Ascending aorta (tissue), 2 donors: ENCODE measurements around the gene DUSP3. TPM values are rescaled to one million over a fixed set of nuclear protein-coding genes. Genes with fewer than 3 reads are reported as not detected.

Experiments used
- DNase-seq, 2 donors: peaks; one replicate each; pipeline ENCODE4 v3.0.0-alpha.2; 2019; ENCODE audit warnings: low spot score in 2 of 2
- H3K27ac ChIP-seq, 2 donors: fragments of 200-600 bp; sonication (generic); one replicate each; pipeline ENCODE4 v1.5.1; 2016 to 2017; ENCODE audit warnings: mild to moderate bottlenecking in 1 of 2
- H3K27me3 ChIP-seq: fragments of 200-600 bp; sonication (generic); one replicate; pipeline ENCODE4 v1.5.1; 2017
- H3K36me3 ChIP-seq, 2 donors: fragments of 200-600 bp; sonication (generic); one replicate each; pipeline ENCODE4 v1.5.1; 2016
- H3K4me1 ChIP-seq, 2 donors: fragments of 200-600 bp; sonication (generic); one replicate each; pipeline ENCODE4 v1.5.1; 2016 to 2017; ENCODE audit warnings: mild to moderate bottlenecking in 1 of 2
- H3K4me3 ChIP-seq, 2 donors: fragments of 200-600 bp; sonication (generic); one replicate each; pipeline ENCODE4 v1.5.1; 2016 to 2017; ENCODE audit warnings: mild to moderate bottlenecking in 1 of 2
- H3K9me3 ChIP-seq, 2 donors: fragments of 200-600 bp; sonication (generic); one replicate each; pipeline ENCODE4 v1.5.1; 2016
- CTCF ChIP-seq, 3 experiments: fragments of 200-600 bp in 2 of 3; fragments of 450-650 bp in 1 of 3; sonication (generic) in 2 of 3; IDR thresholded peaks; one replicate each; pipeline ENCODE4 v1.5.1; 2016 to 2019; ENCODE audit warnings: antibody characterized with exemption in 3 of 3, mild to moderate bottlenecking in 1 of 3, moderate library complexity in 1 of 3
- intact Hi-C: fragments of 100-400 bp; cut with DNase I; formaldehyde crosslinking; loops from one replicate; pipeline ENCODE4 v1.15.1; 2023
- total RNA-seq: library from RNA; depleted of rRNA; stranded (reverse); fragments of >200 nt; gene quantifications from one replicate; pipeline ENCODE4 v1.1.0, GENCODE V29; 2016

The DUSP3 gene
- total RNA-seq, 1 donor from 2014 or later, result 70.5 TPM

- intact Hi-C loops, result no loop called here
- Histone ChIP-seq H3K27me3 (no peaks in the 10 kb centered on the region), H3K4me3 (no peak overlapping the region), H3K4me1 (no peaks in the 10 kb centered on the region), H3K27ac (no peak overlapping the region), H3K36me3 (no peaks in the 10 kb centered on the region), H3K9me3 (no peaks in the 10 kb centered on the region)
- TF ChIP-seq CTCF (IDR thresholded peaks at IDR 0.05), result no peak
- no peak for DNase-seq
Observed at GRCh38 chr17:43788540-43788939, 9.8 kb upstream of the DUSP3 start.

GRCh38 chr17:43787728-43788127 lies 9.0 kb upstream of the DUSP3 start:
- TF ChIP-seq CTCF (IDR thresholded peaks at IDR 0.05), result no peak
- no peaks in the 10 kb centered on the region for H3K4me1 ChIP-seq
- H3K4me3 ChIP-seq, result no peak overlapping the region
- H3K27me3 ChIP-seq, result no peaks in the 10 kb centered on the region
- no peak for DNase-seq
- H3K9me3 ChIP-seq, result no peaks in the 10 kb centered on the region
- intact Hi-C loops, result no loop called here
- no peak overlapping the region for H3K27ac ChIP-seq
- no peaks in the 10 kb centered on the region for H3K36me3 ChIP-seq

GRCh38 chr17:43784628-43785101 lies 5.9 kb upstream of the DUSP3 start:
- intact Hi-C loops, result no loop called here
- H3K27ac ChIP-seq, result no peak overlapping the region
- H3K36me3 ChIP-seq, result no peaks in the 10 kb centered on the region
- H3K27me3 ChIP-seq, result no peaks in the 10 kb centered on the region
- no peak for TF ChIP-seq CTCF (IDR thresholded peaks at IDR 0.05)
- H3K4me3 ChIP-seq, result no peak overlapping the region
- H3K4me1 ChIP-seq, result no peaks in the 10 kb centered on the region
- no peak for DNase-seq
- no peaks in the 10 kb centered on the region for H3K9me3 ChIP-seq

- no peak overlapping the region for H3K27ac ChIP-seq
- intact Hi-C loops, result no loop called here
- TF ChIP-seq CTCF (IDR thresholded peaks at IDR 0.05), result no peak
- H3K36me3 ChIP-seq, result no peaks in the 10 kb centered on the region
- no peak for DNase-seq
- H3K4me1 ChIP-seq, result no peaks in the 10 kb centered on the region
- H3K27me3 ChIP-seq, result no peaks in the 10 kb centered on the region
- H3K9me3 ChIP-seq, result no peaks in the 10 kb centered on the region
- H3K4me3 ChIP-seq, result no peak overlapping the region
Observed at GRCh38 chr17:43784068-43784467, 5.3 kb upstream of the DUSP3 start.

- Histone ChIP-seq H3K9me3 (no peaks in the 10 kb centered on the region), H3K27ac (no peak overlapping the region), H3K27me3 (no peaks in the 10 kb centered on the region), H3K4me1 (no peaks in the 10 kb centered on the region), H3K36me3 (no peaks in the 10 kb centered on the region), H3K4me3 (no peak overlapping the region)
- intact Hi-C loops, result no loop called here
- DNase-seq, result no peak
- no peak for TF ChIP-seq CTCF (IDR thresholded peaks at IDR 0.05)
Observed at GRCh38 chr17:43782913-43783680, 4.3 kb upstream of the DUSP3 start.
